Measurements from ENCODE around the gene GAS6.

DNA sequence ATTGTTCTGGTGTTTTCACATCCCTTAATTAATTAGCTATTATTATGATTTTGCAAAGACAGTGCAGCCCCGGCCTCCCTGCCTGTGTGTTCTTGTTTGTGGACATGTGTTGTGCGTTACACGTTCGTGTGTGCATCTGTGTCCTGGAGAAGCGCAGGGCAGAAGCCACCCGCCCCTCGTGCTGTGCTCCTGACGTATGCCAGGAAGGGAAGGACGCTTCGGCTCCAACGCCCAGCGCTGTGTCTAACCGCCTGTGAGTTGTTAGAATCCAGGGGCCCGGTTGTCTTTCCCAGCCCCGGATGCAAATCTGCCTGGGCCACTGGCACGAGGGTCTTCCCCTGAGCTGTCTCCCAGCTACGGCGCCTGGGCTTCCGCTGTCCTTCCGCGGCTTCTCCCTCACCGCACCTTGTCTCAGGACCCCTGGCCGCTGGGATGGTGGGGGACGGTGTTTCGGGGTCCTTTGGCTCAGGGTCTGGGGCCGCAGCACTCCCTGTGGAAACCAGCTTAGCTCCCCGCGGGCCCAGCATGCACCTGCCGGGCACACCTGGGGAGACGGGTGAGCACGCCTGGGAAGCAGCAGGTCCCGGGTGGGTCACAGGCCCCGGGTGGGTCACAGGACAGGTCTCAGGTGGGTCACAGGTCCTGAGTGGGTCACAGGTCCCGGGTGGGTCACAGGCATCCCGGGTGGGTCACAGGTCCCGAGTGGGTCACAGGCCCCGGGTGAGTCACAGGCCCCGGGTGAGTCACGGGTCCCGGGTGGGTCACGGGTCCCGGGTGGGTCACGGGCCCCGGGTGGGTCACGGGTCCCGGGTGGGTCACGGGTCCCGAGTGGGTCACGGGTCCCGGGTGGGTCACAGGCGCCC lies 51.5 kb downstream of the GAS6 start:
- TF ChIP-seq POLR2AphosphoS5 (IDR thresholded peaks at IDR 0.05) (no peak), POLR2A (IDR thresholded peaks at IDR 0.05) (no peak), EP300 (IDR thresholded peaks at IDR 0.05) (no peak)
- TF ChIP-seq, protein P1, sequence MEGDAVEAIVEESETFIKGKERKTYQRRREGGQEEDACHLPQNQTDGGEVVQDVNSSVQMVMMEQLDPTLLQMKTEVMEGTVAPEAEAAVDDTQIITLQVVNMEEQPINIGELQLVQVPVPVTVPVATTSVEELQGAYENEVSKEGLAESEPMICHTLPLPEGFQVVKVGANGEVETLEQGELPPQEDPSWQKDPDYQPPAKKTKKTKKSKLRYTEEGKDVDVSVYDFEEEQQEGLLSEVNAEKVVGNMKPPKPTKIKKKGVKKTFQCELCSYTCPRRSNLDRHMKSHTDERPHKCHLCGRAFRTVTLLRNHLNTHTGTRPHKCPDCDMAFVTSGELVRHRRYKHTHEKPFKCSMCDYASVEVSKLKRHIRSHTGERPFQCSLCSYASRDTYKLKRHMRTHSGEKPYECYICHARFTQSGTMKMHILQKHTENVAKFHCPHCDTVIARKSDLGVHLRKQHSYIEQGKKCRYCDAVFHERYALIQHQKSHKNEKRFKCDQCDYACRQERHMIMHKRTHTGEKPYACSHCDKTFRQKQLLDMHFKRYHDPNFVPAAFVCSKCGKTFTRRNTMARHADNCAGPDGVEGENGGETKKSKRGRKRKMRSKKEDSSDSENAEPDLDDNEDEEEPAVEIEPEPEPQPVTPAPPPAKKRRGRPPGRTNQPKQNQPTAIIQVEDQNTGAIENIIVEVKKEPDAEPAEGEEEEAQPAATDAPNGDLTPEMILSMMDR (IDR thresholded peaks at IDR 0.05): no peak

Data from upper lobe of left lung (tissue), 4 donors.